CD4-positive, alpha-beta T cell treated with Interleukin-10 for 1 hour (primary cell): ENCODE results near the gene TRAPPC2L.
A peak's percentile ranks its signal among the peaks of the same experiment; 100 is the strongest.
"Not testable (repeated sequence)": the region's sequence is repeated elsewhere in the genome, so short reads cannot be mapped to it uniquely, and the experiment has no call there.

Source experiments
- DNase-seq: peaks from one replicate; pipeline ENCODE4 v3.0.0-alpha.2; 2020

Gene TRAPPC2L

GRCh38 chr16:88878967-88879787 lies 22.2 kb downstream of the TRAPPC2L start:
- no peak for DNase-seq

GRCh38 chr16:88879788-88880055 lies 22.8 kb downstream of the TRAPPC2L start:
- no peak for DNase-seq

GRCh38 chr16:88880226-88881006 lies 23.5 kb downstream of the TRAPPC2L start:
- DNase-seq: no peak

- no peak for DNase-seq
These were observed 24.2 kb downstream of the TRAPPC2L start for GRCh38 chr16:88881007-88881615.

GRCh38 chr16:88881675-88882357 lies 24.9 kb downstream of the TRAPPC2L start:
- no peak for DNase-seq

- DNase-seq: peak; percentile 19
These were observed 25.6 kb downstream of the TRAPPC2L start for GRCh38 chr16:88882358-88883030.

- no peak for DNase-seq
These were observed 26.4 kb downstream of the TRAPPC2L start for GRCh38 chr16:88883117-88883895.

- no peak for DNase-seq
These were observed 27.0 kb downstream of the TRAPPC2L start for GRCh38 chr16:88883946-88884345.

GRCh38 chr16:88884569-88885271 lies 27.8 kb downstream of the TRAPPC2L start:
- no peak for DNase-seq

GRCh38 chr16:88885693-88886280 lies 28.9 kb downstream of the TRAPPC2L start:
- DNase-seq: no peak

- no peak for DNase-seq
These were observed 29.5 kb downstream of the TRAPPC2L start for GRCh38 chr16:88886420-88886844.

- DNase-seq: no peak
These were observed 30.1 kb downstream of the TRAPPC2L start for GRCh38 chr16:88886845-88887521.

GRCh38 chr16:88888057-88888456 lies 31.1 kb downstream of the TRAPPC2L start:
- DNase-seq: no peak

- DNase-seq: no peak
These were observed 31.8 kb downstream of the TRAPPC2L start for GRCh38 chr16:88888461-88889387.

GRCh38 chr16:88889702-88890352 lies 32.9 kb downstream of the TRAPPC2L start:
- DNase-seq: not testable (repeated sequence)

GRCh38 chr16:88891083-88891482 lies 34.2 kb downstream of the TRAPPC2L start:
- DNase-seq: no peak

- no peak for DNase-seq
These were observed 35.1 kb downstream of the TRAPPC2L start for GRCh38 chr16:88892065-88892464.
